HG03521 (cell line): ENCODE measurements around the gene ZNF827.
A peak's percentile ranks its signal among the peaks of the same experiment; 100 is the strongest.

ENCODE experiments used
- ATAC-seq: cut with Tn5 transposase; IDR thresholded peaks from one replicate; pipeline ENCODE4 v1.9.1; 2021; ENCODE audit warnings: mild to moderate bottlenecking, moderate library complexity; ENCODE audit not compliant: unreplicated experiment

Gene ZNF827

DNA sequence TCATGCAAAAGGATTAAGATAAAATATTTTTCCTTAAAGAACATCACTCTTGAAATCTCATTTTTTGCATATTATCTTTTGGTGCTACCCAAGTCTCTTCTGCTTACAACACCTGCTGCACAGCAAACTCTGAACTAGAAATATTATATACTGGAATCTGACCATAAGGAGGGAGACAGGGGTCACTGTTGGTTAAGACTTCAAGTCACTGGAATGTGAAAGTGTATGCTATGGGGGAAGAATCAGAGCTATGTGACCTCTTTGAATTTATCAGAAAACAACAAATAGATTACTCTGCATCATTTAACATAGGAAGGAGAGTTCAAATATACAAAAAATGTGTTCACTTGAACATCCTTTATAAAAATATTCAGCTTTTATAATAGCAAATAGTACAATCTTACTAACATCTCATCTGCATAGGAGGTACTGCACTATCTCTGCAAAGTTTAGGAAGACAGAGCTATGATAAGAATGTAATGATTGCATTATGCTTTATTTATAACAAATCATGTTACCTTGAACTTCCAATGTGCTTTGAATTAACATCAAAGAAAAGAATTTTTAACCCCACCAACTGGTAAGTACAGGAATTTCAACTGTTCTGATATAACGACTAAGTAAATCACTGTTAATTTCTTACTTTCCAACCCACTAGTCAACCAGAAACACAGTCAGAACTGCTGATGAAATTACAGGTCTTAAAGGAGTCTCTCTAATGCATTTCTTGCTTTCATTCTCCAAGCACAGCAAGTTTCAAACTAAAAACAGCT, 69.8 kb downstream of the ZNF827 start:
- peak; percentile 65 for ATAC-seq

DNA sequence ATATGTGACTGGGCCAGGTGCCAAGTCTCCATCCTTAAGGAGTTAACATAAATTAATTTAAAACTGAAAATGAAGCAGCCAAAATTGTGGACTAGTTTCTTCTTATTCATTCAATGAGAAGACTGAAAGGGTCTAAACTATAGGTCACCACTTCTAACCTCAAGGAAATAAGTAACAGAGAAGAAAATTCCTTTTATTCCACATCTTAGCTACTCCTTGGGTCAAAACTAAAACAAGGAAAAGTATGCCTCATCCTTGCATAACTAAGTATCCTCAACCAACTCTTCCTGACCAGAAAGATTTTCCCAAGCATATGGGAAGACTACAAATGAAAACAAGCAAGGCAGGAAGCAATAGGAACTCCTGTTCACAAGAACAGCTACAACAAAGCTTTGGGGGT, 71.2 kb downstream of the ZNF827 start:
- ATAC-seq: no peak

DNA sequence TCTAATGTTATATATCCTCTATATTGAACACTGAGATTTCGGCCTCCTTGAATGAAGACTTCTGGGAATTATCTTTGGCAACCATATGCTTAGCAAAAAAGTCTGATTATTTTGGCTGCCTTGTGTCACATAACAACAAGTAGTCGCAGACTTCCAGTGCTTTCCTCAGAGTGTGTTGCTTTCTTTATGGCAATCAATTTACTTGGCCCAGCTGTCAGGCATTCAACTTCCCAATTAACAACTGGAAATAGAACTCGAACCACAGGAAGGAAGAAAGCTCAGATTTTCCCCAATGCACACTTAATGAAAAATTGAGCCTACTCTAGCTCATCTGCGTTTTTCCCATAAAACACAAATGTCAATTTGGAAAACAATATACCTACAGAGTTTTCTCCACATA, 71.6 kb downstream of the ZNF827 start:
- ATAC-seq: no peak

DNA sequence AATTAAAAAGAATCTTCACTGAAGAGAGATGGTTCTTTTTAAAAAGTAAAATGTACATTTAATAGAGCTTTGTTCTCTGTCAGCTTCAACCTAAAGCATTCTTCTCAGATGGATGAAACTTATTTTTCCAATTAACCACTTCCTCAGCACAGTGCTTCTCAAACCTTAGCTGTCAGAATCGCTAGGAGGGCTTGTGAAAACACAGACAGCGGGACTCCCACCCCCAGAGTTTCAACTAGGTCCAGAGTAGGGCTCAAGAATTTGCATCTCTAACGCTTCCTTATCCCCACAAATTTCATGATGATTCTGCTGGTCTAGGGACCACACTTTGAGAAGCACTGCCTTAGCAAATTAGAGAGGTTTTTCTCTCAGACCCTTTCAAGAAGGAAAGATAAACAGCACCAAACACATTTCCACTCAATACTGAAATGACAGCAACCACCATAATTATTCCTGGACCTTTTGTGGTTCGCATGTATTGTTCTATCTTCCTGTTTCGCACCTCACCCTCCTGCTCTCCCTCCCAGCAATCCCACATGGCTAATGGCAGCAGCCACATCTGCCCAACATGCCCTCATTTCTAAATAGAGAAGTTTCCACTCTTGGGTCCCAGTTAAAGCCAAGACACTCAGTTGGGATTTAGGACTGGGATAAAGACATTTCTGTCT, 73.2 kb downstream of the ZNF827 start:
- no peak for ATAC-seq

DNA sequence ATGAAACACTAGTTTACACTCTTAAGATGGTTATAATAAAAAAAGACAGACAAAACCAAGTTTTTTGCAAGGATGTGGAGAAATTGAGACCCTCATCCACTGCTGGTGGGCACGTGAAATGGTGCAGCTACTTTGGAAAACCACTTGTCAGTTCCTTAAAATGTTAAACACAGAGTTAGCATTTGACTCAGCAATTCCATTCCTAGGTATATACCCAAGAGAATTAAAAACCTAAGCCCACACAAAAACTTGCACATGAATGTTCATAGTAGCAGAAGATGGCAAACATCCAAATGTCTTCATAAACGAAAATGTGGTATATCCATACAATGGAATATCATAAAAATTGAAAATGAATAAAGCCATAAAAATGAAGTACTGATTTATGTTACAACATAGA, 75.4 kb downstream of the ZNF827 start:
- no peak for ATAC-seq

DNA sequence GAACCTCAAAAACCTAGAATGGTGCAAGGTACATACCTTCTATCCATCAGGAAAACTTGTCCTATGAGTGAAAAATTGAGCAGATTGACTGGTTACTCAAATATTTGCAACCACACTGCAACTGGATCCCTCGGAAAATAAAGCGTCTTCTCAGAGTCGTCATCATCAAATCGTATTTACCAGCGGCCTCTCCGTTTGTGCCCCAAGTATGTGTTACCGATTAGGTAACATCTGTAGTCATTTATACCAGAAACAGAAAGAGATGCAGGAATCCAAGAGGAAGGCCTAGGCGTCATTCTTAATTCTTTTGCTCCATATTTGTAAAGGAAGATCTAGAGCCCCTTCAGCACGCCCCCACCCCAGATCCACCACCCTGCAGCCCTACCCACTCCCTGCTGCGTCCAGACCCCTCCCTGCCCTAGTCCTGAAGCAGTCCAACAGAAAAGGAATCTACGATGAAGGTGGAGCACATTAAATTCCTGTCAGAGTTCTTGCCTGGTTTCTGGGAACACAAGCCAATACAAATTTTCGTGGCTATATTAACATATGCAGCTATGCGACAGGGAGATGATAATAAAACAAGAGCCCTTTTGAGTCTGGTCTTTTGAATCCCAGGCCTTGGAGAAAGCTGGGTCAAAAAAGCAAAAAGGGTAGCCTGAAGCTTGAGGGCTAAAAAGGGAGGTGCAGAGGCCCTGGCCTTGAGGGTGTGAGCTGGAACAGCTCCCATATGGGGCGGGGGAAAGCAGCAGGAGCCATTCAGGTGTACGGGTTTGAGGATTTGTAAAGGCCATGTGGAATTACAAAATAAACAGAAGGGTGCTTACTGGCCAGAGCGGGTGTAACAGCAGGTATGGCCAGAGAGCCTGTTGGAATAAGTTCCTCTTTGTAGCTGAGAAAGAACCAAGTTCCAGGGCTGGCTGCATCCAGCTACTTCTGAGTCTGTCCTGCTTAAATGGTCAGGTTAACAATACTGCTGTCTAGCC, 77.0 kb downstream of the ZNF827 start:
- ATAC-seq: no peak

DNA sequence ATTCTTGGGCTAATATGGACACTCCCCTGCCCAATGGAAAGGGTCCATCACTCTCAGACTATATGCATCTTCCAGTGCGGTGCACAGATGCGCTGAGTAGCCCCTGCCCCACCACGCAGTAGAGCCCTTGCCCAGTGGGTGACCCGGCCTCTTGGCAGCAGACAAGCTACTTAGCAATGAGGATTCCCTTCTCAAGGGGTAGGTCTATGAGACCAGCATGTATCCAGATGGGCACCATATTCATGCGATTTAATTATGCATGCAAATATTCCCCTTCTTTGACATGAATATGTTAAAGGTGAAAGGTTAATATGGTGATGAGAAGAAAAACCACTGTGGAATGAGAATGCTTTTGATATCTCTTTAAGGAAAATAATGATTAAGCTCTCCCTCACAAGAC, 77.7 kb downstream of the ZNF827 start:
- ATAC-seq: no peak

DNA sequence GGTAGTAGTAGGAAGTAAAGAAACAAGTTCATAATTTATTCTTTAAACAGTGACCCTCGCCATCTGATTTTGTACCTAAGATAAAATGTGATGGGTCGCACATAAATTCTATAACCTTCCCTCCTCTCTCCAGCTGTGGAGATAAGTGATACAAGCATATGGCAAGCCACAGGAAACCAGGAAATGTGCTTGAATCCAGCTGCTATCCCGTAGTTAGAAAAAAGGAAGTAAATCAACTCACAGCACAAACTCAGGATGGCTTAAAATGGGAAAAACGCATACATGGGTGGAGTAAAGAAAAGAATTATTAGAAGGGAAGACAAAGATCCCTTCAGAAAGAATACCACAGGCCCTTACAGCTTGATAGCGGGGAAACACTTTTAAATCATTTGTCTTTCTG, 78.2 kb downstream of the ZNF827 start:
- no peak for ATAC-seq

DNA sequence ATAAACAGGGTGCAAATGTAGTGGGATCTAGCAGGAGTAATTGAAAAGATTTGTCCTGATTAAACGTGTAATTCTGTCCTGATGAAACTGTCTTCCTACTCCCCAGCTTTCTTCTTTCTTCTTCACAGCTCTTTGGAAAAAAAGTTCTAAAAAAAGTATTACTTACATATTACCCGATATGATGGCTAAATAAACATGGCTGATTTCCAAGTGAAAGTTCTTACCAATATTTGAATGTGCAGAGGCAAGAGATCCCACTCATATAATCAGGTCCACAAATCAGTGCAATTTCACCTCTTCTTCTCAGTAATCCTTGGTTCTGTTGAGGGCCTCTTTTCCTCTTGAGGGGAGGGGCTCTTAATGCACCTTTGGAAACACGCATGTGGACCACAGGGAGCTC, 78.7 kb downstream of the ZNF827 start:
- no peak for ATAC-seq

DNA sequence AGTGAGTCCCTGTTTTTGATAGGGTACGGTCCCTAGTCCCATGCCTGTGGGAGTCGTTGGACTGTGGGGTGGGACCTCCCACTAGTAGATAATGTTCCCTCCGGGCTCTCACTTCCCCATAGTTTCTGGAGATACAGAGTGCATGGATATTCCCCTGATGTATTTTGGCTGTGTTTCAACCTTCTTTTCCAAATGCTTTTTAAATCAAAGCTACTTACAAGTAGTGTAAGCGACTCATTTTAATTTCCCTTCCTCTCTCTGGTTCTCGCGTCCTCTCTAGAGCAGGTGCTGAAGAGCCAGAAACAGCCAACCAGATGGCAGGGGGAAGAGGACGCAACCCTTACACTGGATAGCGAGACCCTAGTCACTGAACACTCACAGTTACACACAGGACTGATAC, 79.2 kb downstream of the ZNF827 start:
- ATAC-seq: no peak

DNA sequence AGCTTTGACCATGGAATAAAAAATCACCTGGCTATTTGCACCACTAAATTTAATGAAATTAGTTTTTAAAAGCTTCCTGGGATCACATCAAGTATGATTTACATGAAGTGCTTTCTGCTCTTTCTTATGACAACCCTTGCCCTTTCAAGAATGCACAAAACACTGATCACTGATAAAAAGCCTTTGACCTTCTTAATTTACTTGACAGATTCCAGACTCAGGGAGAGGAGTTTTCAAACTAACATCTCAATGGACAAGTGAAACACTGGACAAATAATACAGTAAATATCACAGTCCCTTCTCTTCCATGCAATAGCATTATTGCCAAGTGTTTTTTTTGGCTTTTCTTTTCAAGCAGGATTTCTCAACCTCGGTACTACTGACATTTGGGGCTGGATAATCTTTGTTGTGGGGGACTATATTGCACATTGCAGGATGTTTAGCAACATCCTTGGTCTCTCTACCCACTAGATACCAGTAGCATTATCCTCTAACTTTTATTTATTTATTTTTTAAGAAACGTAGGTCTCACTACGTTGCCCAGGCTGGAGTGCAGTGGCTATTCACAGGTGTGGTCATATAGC, 86.3 kb downstream of the ZNF827 start:
- ATAC-seq: no peak

DNA sequence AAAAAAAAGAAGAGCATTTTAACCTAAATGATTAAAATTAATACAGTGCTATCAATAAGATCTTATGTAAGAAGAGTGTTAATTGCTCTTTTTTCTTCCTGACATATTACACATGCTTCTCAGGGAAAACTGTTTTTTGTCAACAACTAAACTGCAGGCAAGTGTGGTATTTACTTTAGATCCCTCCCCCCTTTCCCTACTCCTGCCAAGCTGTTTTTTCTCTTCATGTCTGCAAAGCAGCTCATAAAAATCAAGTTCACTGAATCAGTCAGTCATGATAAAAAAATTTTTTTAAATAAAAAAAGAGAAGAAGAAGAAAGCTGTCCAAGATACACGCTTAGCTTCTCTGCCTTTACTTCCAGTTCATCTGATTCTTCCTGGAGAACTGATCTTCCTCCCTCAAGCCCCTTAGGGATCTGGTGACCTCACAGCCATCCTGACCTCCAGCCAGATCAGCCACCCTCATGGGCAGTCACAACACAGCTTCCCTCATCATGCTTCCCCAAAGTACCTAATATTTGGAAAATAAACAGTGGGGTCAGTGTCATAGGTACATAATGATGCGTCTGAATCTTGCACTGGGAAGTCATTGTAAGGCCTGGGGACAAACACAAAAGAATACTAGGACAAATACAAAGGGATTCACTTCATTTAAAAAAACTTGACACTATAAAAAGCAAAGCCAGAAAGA, 87.0 kb downstream of the ZNF827 start:
- ATAC-seq: no peak

DNA sequence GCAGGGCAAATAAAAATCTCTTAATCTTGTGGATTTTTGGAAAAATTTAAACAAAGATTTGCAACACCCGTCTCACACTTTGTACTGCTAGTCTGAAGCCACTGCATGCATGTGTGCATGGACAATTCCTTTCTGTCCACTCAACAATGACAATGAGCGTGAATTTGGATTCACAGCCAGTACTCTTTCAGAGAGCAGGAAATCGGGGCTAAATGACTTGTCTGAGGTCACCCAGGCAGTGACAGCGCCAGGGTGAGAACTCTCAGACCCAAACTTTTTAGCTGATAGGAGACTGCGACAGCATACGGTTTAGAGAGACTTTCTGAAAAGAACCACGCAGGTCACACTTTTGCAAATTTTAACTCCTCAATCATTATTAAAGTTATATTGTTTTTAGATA, 90.9 kb downstream of the ZNF827 start:
- no peak for ATAC-seq

DNA sequence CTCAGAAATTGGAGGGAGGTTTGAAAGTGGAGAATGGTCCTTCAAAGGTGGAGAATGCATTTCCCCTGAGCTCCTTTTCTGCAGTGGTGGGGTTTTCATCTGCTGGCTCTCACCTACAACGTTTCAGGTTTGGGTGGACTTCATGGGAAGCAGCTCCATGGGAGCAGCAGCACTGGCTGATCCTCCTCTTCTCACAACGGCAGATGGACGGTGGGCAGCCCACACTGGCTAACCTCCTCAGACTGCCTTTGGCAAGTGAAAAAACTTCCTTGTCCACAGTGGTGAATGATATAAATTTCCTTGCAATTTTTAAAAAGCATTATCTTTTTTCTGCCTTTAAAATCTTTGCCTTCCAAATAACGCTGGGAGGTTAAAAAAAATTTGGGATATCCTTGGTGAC, 93.5 kb downstream of the ZNF827 start:
- ATAC-seq: no peak

DNA sequence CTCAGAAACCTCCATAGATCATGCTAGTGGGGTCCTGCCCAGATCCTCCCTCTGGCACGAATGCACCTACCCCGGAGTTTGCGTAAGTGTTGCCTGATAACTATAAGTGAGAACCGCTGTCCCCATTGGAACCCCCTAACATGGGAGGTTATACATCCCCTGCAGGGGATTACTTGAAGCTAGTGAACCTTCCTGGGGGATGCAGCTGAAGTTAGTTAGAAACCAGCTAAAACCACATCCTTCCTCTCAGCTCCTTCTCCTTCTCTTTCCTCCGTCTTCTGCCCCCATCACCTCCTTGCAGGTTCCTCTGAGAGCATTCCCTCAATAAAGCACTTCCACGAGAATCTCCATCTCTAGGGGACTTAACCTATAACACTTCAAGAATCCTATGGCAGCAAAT, 95.0 kb downstream of the ZNF827 start:
- ATAC-seq: no peak

DNA sequence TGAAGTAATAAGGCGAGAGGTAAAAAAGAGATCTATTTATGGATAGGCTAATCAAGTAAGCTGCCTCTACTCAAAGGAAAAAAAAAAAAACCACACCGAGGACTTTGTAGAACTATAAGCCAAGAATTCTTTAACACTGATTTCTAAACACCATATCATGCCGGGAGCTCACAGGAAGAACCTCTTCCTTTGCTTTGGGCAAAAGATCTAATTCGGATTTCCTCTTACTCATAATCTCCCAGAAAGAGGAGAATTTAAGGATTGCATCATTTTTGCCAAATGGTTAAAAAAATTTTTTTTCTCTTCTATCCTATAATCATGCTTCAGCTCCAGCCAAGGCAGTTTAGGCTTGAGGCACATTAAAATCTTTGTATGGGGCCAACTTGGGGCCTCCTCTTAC, 95.5 kb downstream of the ZNF827 start:
- ATAC-seq: no peak

DNA sequence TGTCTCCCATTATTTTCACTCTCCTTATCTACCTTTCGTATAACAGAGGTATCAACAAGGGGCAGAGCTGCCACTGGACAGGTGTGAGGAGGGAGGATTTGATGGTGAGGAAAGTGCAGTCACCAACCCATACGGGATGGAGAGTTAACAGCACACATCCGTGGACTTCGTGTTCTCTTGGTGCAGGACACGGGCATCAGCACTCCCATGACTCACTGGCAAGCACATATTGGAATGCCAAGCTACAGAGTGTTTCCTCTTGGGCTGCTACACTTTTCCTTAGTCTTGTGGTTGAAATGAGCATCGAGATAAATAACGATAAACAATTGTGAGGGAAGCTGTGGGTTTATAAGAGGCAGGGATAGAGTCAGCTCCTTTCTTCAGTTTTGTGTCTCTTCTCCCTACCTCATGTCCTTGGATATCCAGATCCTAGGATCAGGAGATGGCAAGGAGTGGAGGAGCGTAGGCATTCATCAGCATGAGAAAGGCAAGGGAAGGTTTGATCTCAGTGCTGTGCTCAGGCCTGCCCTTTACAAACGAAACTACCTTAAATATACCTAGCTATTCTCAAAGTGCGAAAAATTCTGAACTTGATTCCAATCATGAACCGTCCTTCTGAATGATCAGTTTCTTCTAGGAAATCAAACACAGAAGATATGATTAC, 96.3 kb downstream of the ZNF827 start:
- no peak for ATAC-seq

DNA sequence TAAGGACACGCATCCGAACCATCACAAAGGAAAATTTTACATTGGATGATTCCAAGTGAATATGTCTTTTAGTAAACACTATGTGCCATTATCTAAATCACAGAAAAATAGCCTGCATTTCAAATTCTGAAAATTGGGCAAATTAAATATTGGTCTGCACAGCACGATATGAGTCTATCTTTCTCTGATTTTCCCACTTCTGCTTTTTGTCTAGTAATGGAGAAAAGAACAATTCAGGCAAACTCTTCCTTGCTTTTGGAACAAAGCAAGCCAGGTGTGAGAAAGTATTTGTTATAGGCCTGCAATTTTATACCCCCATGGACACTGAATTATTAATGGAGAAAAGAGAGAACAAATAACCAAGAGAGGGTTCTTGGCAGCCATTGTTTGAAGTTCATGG, 97.8 kb downstream of the ZNF827 start:
- ATAC-seq: no peak

DNA sequence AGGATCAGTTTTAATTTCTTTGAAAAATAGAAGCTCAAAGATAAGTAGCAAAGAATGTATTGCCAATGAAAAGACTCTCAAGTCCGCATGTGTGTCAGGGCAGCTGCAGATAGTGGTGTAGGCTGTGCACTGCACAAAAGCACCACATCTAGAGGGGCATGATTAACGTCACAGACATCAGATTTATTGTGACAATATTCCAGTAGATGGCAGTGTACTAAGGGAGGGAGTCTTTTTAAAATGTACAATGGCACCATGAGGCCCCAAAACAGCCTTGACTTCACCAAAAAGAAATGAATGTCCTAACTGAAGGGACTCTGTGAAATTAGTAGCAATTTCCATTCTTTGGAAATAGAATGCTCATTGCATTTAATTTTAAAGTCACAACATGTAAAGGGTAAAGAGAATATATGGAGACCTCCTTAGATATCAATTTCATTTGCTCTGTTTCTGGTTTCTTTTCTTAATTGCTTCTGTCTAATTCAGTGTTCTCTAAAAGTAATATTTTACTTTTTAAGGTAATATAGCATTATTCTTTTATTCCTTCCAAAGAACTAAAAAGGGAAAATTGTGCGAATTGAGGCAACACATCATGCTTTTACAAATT, 98.4 kb downstream of the ZNF827 start:
- peak; percentile 98 for ATAC-seq

DNA sequence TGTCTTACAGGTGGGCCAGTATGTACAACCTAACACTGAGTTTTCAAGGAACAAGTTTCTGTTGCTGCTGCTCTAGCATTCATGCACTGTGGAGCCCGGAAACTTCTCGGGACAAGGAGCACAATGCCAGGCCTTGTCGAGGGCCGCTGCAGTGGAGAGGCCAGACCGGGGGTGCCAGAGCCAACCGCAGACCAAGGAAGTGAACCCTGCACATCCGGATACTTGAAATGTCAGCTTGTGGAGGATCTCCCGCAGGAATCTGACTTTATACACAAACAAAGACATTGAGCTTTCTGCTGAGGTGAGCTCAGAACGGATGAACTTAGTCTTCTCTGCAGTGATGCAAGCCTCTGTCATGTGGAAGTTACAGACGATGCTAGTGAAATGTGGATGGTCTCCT, 99.5 kb downstream of the ZNF827 start:
- ATAC-seq: no peak
